K562 (cell line): ENCODE measurements around the gene UNC119. TPM values are rescaled to one million over a fixed set of nuclear protein-coding genes. Genes with fewer than 3 reads are reported as not detected.

Source experiments
- CBX5 ChIP-seq: IDR thresholded peaks from 2 replicates; pipeline ENCODE4 v1.6.1; 2014; ENCODE audit warnings: low read depth, borderline replicate concordance
- CREM ChIP-seq: IDR thresholded peaks from 2 replicates; pipeline ENCODE4 v1.6.1; 2014; ENCODE audit warnings: antibody characterized with exemption, low read depth
- DNMT1 ChIP-seq: fragments of 450-650 bp; IDR thresholded peaks from 2 replicates; pipeline ENCODE4 v1.6.1; 2016; ENCODE audit warnings: antibody characterized with exemption, mild to moderate bottlenecking
- FOXJ2 ChIP-seq: fragments of 200-800 bp; sonication (Bioruptor generic); IDR thresholded peaks from 2 replicates; pipeline ENCODE4 v1.6.1; 2016; ENCODE audit warnings: missing genetic modification characterization, missing compliant biosample characterization
- GABPB2 ChIP-seq: fragments of 250-450 bp; sonication (Bioruptor Pico); conservative IDR thresholded peaks from 2 replicates; pipeline ENCODE4 v1.5.1; 2021; ENCODE audit warnings: mild to moderate bottlenecking
- KLF6 ChIP-seq: fragments of 250-450 bp; sonication (Bioruptor Pico); IDR thresholded peaks from 2 replicates; pipeline ENCODE4 v1.4.0; 2020; ENCODE audit warnings: mild to moderate bottlenecking, moderate library complexity, borderline replicate concordance
- MAZ ChIP-seq, 2 experiments: fragments of 450-650 bp in 1 of 2; sonication (generic) in 1 of 2; formaldehyde crosslinking; IDR thresholded peaks in 1 of 2; conservative IDR thresholded peaks in 1 of 2; 2 replicates each; pipeline versions ENCODE4 v1.4.0 to v1.5.0; 2020; ENCODE audit warnings: mild to moderate bottlenecking in 1 of 2, missing genetic modification reagents in 1 of 2
- MTA3 ChIP-seq: fragments of 450-650 bp; formaldehyde crosslinking; IDR thresholded peaks from 2 replicates; pipeline ENCODE4 v1.6.1; 2017; ENCODE audit warnings: mild to moderate bottlenecking, borderline replicate concordance
- NCOR1 ChIP-seq: fragments of 450-650 bp; IDR thresholded peaks from 2 replicates; pipeline ENCODE4 v1.6.1; 2016; ENCODE audit warnings: mild to moderate bottlenecking, moderate library complexity
- POLR2G ChIP-seq: fragments of 200-400 bp; formaldehyde crosslinking; IDR thresholded peaks from 2 replicates; pipeline ENCODE4 v1.6.1; 2017; ENCODE audit warnings: low read depth, mild to moderate bottlenecking, antibody characterized with exemption, low read length, moderate library complexity
- RUNX1 ChIP-seq: sonication (generic); IDR thresholded peaks from 2 replicates; pipeline ENCODE4 v1.6.1; 2016; ENCODE audit warnings: antibody characterized with exemption, low read depth
- STAT6 ChIP-seq: sonication (generic); formaldehyde crosslinking; IDR thresholded peaks from 2 replicates; pipeline ENCODE4 v1.8.1; 2023; ENCODE audit warnings: mild to moderate bottlenecking, missing genetic modification reagents
- TEAD1 ChIP-seq, 2 experiments: fragments of 450-650 bp in 1 of 2; sonication (generic) in 1 of 2; formaldehyde crosslinking; IDR thresholded peaks; 2 replicates each; pipeline versions ENCODE4 v1.4.0 to v1.8.0; 2020 to 2022; ENCODE audit warnings: mild to moderate bottlenecking in 2 of 2, missing genetic modification reagents in 1 of 2
- ZBTB1 ChIP-seq: sonication (generic); formaldehyde crosslinking; IDR thresholded peaks from 2 replicates; pipeline ENCODE4 v1.8.1; 2023; ENCODE audit warnings: missing genetic modification reagents, low read depth, mild to moderate bottlenecking, borderline replicate concordance
- ZFP1 ChIP-seq: fragments of 450-650 bp; formaldehyde crosslinking; IDR thresholded peaks from 2 replicates; pipeline ENCODE4 v1.4.0; 2020; ENCODE audit warnings: mild to moderate bottlenecking, mixed read lengths
- ZNF23 ChIP-seq: fragments of 250-450 bp; sonication (Bioruptor Pico); IDR thresholded peaks from 2 replicates; pipeline ENCODE4 v1.4.0; 2020; ENCODE audit warnings: mild to moderate bottlenecking
- ZNF232 ChIP-seq: sonication (generic); formaldehyde crosslinking; IDR thresholded peaks from 2 replicates; pipeline ENCODE4 v1.8.0; 2022; ENCODE audit warnings: mild to moderate bottlenecking, missing genetic modification reagents
- ZNF407 ChIP-seq: fragments of 450-650 bp; IDR thresholded peaks from 2 replicates; pipeline ENCODE4 v1.6.1; 2016; ENCODE audit warnings: low read depth
- ZNF644 ChIP-seq: fragments of 200-800 bp; sonication (Bioruptor generic); IDR thresholded peaks from 2 replicates; pipeline ENCODE4 v1.6.1; 2016; ENCODE audit warnings: low read depth, missing genetic modification characterization, missing compliant biosample characterization
- polyA plus RNA-seq, 8 experiments: library from polyadenylated mRNA; depleted of rRNA in 4 of 8; stranded (reverse) in 5 of 8; unstranded in 3 of 8; fragments of >200 nt; fragmentation: Nextera tagmentation in 2 of 8; fragmentation: Illumina TruSeq in 1 of 8; extraction: Ambion mirVana in 2 of 8; extraction: Trizol in 1 of 8; gene quantifications; 2 replicates each; pipeline versions ENCODE4 v1.2.1 to v1.2.3, GENCODE V29; 2011 to 2014; ENCODE audit warnings: inconsistent platforms in 1 of 8, missing spikeins in 1 of 8
- total RNA-seq, 7 experiments: library from RNA; depleted of rRNA in 6 of 7; stranded (reverse); fragments of >200 nt in 6 of 7; fragmentation: Illumina TruSeq in 2 of 7; extraction: Trizol in 2 of 7; gene quantifications; 2 replicates each; pipeline versions ENCODE4 v1.2.1 to v1.2.3, GENCODE V29; 2011 to 2021; ENCODE audit warnings: low replicate concordance in 1 of 7

Gene UNC119
- total and polyA plus RNA-seq, 9 of the 15 experiments (the other 6 are each of a cell fraction or from before 2014, with no cell fraction given): 0.37 to 47.7 (median 16.3) TPM

GRCh38 chr17:28576758-28577465 is 24.5 kb upstream of the UNC119 start, which contains the start of gene ALDOC (continued):
- TF ChIP-seq STAT6 (CRISPR knock-in tag): no peak
- TF ChIP-seq NCOR1: no peak
- no peak for TF ChIP-seq GABPB2 (CRISPR knock-in tag)
- TF ChIP-seq POLR2G: peak; percentile 91
- no peak for TF ChIP-seq ZNF644 (tag)
- TF ChIP-seq CREM: peak; percentile 90
- no peak for TF ChIP-seq ZNF232 (CRISPR knock-in tag)
- no peak for TF ChIP-seq ZBTB1 (CRISPR knock-in tag)
- no peak for TF ChIP-seq FOXJ2 (tag)
- no peak for TF ChIP-seq KLF6 (CRISPR knock-in tag)
- TF ChIP-seq TEAD1 (CRISPR knock-in tag; IDR thresholded peaks at IDR 0.05): no peak
- TF ChIP-seq CBX5: no peak
- TF ChIP-seq MTA3: peak; percentile 92; the same call in 1 of the 2 replicates
- TF ChIP-seq DNMT1: no peak
- TF ChIP-seq ZNF23 (CRISPR knock-in tag): no peak
- no peak for TF ChIP-seq ZFP1 (CRISPR knock-in tag)
- TF ChIP-seq MAZ (CRISPR knock-in tag; conservative IDR thresholded peaks at IDR 0.05 in 1 of 2, IDR thresholded peaks at IDR 0.05 in 1 of 2): peak; percentile 80 to 94
- peak; percentile 68; the same call in 1 of the 2 replicates for TF ChIP-seq ZNF407
- TF ChIP-seq RUNX1: no peak
